Measurements from ENCODE around the gene CBLIF. TPM values are rescaled to one million over a fixed set of nuclear protein-coding genes. Genes with fewer than 3 reads are reported as not detected.
"Not testable (repeated sequence)": the region's sequence is repeated elsewhere in the genome, so short reads cannot be mapped to it uniquely, and the experiment has no call there.

Gene CBLIF
- polyA plus RNA-seq (2013, experiment 1 of 2; ENCODE audit: insufficient read length) = not detected
- polyA plus RNA-seq (2013, experiment 2 of 2; ENCODE audit: insufficient read length) = not detected

DNA sequence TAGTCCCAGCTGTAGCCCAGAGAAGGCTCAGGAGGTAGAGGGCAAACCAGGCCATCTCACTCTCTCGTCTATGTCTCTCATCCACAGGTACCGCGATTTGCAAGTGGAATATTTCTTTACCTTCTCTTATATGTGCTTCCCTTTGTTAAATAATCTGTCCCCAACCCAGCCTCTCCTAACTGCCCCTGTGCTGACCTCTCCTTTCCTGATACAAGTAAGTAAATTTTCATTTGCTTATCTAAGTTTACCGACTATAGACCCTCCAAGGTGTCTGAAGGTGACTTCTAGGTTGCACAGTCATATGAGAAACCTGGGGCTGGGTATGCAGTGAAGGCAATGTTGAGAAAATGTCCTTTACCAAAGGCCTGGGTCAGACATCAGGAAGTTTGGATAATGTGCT is at the start of gene CBLIF:
TSS of gene CBLIF (minus strand) at position 101 of the 400 bp plus-strand sequence. CDS start at position 55, 46 bp downstream.
- DNase-seq = no peak

DNA sequence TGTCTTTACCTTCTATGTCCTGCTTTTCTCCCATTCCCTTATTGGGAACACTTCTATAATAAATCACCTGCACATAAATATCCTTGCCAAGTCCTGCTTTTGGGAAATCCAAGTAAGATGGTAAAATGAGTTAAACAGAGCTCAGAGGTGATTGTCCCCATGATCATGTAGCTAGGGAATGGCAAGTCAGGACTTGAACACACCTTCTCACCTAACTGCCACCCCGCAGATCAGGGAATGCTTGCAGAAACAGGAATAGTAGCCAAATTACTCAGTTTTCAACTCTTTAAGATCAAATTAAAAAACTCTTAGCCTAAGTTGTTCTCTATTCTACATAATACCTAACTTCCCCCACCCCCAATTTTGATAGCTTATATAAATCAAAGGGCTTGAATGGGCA is 49.3 kb upstream of the CBLIF start:
- DNase-seq = no peak

DNA sequence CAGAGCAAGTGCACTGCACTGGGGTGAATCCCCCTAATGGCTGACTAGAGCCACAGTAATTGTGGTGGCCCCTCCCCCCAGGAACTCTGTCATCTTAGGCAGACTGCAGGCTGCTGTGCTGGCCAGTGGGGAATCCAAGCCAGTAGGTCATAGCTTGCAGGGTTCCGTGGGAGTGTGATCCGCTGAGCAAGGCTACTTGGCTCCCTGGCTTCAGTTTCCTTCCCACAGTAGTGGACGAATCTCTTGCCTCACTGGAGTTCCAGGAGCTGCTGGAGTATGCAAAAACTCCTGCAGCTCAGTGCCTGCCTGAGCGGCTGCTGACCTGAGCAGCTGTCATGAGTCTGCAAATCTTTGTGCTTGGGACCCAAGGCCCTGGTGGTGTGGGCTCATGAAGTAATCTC is 46.5 kb upstream of the CBLIF start:
- DNase-seq = no peak

DNA sequence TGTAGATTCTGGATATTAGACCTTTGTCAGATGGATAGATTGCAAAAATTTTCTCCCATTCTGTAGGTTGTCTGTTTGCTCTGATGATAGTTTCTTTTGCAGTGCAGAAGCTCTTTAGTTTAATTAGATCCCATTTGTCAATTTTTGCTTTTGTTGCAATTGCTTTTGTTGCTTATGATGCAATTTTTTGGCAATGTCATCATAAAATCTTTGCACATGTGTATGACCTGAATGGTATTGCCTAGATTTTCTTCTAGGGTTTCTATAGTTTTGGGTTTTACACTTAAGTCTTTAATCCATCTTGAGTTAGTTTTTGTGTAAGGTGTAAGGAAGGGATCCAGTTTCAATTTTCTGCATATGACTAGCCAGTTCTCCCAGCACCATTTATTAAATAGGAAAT is 41.9 kb upstream of the CBLIF start:
- not testable (repeated sequence) for DNase-seq

DNA sequence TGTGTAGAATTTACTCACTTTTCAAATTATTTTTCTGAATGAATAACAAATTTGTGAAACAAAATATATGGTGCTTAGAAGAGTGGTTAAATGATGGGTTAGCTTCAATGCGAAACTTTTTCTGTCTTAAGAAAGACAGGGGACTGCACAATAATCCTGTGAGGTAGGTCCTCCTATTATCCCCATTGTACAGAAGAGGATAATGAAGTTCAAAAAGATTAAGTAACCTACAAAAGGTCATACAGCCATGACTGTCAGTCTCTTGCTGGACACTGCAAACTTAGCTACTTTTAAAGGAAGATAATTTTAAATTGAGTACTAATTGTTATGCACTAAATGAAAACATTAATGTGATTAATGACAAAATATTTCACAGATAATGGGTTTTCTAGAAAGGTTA is 38.3 kb upstream of the CBLIF start:
- DNase-seq = no peak

DNA sequence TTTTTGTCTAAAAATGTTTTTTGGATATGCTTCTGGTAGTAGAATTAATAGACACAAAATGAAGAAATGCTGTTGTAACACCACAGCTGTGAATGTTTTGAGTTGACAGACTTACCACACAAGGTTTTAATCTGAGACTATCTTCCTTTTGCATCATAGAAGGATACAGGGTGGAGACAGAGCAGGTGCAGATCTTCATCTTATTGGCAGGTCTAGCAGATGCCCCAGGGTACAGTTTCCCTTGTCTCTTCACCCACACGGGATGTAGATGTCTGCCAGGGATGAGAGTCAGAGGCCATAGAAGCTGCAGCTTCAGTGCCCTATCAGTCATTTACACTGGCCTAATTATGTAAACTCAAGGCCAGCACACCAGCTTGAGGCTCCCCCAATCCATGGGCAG is 34.3 kb upstream of the CBLIF start:
- DNase-seq = no peak

DNA sequence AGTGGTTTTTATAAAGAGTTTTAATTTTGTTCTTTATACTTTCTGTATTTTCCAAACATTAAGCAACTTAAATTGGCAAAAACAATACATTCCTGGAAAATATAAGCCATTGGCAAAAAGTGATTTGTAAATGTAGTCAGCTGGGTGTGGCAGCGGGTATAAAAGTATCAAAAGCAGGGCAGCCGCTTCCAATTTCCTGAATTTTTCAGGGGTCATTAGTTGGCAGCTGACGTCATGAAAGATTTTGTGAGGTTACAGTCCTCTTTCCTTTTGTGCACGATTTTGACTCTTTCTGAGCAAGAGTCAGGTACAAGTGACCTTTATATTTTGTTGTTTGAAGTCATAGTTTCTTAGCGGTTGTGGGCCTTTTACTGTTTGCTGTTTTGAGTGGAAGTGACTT is 33.3 kb upstream of the CBLIF start, which contains the start of gene OOSP3:
TSS of gene OOSP3 (plus strand) at position 208 of the 400 bp plus-strand sequence. CDS start at position 235, 27 bp downstream.
- no peak for DNase-seq

DNA sequence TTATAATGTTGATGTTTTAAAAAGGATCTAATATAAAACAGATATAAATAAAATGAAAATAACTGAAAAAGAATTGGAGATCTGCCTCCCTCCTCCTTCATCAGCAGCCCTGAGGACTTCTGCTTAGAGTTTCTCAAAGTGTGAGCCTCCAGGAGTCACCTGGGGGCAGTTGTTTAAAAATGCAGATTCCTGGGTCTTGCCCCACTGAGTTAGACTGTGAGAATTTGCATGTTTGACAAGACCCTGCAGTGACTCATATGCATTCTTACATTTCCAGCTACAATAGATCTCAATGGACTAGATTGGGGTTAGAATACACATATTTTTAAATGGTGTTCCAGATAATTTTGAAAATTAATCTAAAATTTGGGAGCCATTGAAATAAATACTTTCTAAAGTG is 32.5 kb upstream of the CBLIF start:
- DNase-seq = no peak

DNA sequence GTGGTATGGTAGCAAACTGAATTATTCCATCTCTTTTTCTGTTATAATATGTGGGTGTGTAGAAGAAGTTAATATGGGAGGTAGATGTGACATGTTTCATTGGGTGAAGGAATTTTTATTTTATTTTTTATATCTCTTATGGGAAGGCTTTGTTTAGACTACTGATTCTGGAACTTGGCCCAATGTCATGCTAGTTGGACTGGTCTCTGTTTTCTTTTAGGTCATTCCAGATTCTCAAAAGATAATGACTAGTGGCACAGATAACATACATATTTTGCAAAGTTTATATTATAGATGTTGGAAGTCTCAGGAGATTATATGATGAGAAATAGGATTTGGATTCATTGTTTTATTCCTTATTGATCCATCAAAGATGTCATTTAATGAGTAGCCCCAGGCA is 32.0 kb upstream of the CBLIF start:
- DNase-seq = no peak

DNA sequence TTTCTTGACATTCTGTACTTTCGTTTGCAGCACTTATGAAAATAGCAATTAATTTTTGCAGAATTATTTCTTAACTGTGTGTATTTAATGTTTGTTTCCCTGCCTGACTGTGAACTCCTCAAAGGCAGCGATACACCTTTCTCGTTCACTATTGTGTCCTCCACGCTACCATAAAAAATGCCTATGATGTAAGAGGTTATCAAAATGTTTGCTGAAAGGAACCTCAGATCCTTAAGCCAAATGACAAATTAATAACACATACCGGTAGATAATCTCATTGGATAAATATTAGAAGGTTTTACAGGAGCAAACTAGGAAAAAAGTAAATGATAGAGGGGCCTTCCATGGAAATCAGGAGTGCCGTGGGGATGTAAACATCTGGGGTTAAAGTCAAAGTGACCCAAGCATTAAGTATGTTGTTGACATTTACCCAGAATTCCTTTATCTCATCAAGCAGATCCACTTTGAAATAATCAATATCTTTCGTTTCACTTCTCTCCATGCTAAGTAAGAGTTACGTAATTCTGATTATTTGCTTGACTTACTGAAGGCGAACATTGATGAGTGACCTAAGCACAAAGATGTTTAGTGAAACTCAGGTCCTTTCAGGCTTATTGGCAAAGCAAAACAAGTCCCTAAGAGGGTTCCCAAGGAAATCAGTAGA is 30.7 kb upstream of the CBLIF start:
- DNase-seq = no peak

DNA sequence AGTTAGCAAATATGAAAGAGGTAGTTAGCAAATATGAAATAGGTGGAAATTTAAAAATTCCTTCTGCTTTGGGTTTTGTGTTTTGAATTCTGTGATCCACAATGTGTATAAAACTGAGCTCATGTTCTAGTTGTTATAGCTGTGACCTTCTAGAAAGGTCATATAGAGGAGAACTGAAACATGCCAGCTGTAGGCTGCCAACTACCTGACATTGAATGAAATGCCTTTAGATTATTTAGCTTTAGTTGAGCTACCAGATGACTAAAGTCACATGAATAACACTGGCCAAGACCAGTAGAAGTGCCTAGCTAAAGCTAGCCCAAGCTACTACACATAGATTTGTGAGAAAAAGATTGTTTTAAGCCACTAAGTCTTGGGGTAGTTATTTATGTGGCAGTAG is 26.8 kb upstream of the CBLIF start:
- DNase-seq = no peak

DNA sequence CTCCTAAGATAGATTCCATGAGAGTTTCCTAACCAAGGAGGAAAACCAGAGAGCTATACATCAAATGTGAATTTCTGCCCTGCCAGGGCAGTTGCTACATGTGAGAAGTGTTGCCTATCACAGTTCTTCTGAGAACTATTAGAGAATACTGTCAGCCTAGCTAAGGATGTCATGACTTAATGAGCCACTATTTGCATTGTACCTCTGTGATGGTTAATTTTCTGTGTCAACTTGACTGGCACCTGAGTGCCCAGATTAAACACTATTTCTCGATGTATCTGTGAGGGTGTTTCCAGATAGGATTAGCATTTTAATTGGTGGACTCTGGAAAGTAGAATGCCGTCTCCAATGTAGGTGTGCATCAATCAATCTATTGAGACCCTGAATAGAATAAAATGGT is 22.6 kb upstream of the CBLIF start:
- no peak for DNase-seq

DNA sequence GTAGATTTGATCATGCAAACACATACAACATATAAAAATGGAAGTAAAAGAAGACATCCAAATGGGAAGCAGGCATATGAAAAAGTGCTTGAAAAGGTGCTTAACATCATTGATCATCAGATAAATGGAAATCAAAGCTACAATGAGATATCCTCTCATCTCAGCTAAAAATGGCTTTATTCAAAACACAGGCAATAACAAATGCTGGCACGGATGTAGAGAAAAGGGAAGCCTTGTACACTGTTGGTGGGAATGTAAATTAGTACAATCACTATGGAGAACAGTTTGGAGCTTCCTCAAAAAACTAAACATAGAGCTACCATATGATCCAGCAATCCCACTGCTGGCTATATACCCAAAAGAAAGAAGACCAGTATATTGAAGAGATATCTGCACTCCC is 21.5 kb upstream of the CBLIF start:
- no peak for DNase-seq

DNA sequence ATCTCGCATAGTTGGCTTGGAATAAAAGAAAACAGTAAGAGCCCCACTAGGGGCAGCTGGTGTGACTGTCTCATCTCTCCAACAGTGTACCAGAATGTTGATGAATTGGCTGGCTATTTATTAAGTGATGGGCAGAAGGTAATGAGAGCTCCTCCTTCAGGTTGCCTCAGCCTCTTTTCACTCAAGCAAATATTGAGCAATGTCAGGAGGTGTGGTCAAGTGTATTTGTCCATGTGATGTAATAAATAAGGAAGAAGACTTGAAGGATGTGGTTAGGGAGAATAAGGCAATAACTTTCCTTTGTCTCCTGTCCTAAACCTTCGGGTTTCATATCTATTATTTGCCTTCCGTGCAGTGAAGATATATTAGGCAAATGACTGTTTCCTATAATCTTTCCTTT is 21.1 kb upstream of the CBLIF start, which contains the start of gene TCN1:
TSS of gene TCN1 (minus strand) at position 91 of the 400 bp plus-strand sequence. CDS start at position 74, 17 bp downstream.
- DNase-seq = no peak

DNA sequence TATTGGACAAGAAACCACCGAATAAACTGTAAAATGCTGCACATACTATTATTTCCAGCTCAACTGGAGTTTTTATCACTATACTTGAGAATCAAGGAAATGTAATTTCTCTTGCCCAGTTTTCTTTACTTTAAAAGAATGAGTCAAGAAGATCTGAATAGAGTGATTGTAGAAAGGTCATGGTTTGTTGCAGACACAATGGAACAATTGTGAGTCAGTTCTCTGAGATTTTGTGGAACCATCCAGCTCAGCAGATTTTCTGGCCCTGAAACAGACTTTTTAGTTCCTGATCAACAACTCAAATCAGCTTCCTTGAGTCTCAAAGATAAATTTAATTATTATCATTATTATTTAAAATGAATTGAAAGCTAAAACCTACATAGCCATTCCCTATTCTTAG is 19.7 kb upstream of the CBLIF start:
- no peak for DNase-seq

DNA sequence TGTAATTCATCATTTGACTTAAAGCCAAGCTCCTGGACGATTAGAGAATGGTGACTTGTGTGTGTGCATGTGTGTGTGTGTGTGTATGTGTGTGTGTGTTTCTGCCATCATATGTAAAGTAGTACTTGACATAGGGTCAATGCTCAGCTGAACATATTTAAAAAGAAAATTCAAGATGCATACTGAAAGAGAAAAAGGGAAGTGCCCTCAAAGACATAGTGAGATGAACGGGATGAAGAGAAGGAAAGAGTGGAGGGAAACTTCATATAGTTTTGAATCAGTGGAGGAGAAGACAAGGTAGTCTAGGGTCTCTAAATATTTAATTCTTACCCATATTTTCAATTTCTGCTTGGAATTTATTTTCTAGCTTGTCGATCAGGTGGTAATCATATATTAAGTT is 17.0 kb upstream of the CBLIF start:
- no peak for DNase-seq

DNA sequence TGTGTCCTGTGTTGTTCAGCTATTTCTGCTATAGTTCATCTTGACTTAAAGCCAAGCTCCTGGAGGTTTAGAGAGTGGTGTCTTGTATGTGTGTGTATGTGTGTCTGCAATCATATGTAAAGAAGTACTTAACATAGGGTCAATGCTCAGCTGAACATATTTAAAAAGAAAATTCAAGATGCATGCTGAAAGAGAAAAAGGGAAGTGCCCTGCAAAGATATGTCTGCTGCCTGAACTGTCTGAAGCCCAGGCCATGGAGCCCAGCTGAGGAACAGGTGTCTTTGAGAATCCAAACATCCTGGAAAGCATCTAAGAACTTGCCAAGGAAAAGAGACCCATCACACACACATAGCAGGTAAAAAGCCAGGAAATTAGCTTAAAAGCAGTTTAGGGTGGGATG is 14.4 kb upstream of the CBLIF start:
- no peak for DNase-seq

DNA sequence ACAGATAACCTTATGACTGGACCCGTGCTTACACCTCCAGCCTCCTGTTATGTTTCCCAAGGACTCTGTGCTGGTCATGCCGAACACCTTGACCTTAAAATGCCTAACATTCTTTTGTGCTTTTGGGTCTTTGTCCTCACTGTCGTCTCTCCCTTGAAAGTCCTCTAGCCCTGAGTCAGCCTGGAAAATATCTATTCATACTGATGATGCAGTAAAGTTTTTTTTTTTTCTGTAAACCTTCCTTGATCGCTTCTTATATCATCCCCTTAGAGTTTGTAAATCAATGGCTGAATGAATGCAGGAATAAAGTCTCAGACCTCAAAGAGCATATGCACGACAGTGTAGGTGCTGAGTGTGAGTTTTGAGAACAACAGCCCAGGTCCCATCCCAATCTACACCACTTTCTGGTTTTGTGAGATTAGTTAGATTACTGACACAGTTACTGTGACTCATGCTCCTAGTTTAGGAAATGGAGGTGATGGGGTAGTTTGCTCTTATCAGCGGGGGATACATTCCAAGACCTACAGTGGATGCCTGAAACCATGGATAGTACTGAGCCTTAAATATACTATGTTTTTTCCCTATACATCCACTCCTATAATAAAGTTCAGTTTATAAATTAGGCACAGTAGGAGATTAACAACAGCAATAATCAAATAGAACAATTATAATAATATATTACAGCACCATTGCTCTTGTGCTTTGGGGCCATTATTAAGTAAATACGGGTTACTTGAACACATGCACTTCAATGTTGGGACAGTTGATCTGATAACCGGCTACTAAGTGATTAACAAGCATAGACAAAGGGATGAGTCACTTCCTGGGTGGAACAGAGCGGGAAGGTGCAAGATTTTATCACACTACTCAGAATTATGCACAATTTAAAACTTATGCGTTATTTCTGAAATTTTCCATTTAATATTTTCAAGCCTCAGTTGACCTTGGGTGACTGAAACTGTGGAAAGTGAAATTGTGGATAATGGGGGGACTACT is 12.4 kb upstream of the CBLIF start:
- DNase-seq = no peak

DNA sequence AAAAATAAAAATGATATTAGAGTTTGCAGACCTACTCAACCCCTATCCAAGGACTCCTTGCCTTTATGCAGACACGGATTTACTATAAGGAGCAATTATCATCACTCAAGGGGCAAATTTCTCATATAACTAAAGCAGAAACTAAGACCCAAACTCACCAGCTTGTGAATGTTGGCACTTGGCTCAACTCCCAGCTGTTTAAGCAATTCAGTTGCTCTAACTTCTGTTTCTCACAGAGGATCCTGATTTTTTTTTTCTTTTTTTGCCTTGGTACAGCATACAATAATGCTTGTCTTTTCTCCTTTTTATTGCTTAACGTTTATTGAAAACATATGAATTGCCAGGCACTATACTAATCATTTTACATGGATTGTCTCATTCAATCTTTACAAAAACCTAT is 9.6 kb upstream of the CBLIF start:
- DNase-seq = no peak

DNA sequence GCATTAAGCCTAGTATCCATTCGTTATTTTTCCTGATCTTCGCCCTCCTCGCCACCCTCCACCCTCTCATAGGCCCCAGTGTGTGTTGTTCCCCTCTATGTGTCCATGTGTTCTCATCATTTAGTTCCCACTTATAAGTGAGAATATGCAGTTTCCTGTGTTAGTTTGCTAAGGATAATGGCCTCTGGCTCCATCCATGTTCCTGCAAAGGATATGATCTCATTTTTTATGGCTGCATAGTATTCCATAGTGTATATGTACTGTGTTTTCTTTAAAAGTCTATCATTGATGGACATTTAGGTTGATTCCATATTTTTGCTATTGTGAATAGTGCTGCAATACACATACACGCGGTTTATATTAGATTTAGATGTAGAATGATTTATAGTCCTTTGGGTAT is 6.1 kb upstream of the CBLIF start:
- not testable (repeated sequence) for DNase-seq

DNA sequence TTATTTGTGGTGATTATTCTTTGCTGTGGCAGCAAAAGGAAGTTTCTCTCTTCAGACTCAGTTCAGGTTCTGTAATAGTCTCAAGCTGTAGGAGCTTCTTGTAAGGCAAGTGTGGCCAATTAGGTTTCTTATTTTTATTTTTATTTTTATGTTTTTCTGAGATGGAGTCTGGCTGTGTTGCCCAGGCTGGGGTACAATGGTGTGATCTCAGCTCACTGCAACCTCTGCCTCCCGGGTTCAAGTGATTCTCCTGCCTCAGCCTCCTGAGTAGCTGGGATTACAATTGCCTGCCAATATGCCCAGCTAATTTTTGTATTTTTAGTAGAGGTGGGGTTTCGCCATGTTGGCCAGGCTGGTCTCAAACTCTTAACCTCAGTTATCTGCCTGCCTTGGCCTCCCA is 4.3 kb upstream of the CBLIF start:
- not testable (repeated sequence) for DNase-seq

DNA sequence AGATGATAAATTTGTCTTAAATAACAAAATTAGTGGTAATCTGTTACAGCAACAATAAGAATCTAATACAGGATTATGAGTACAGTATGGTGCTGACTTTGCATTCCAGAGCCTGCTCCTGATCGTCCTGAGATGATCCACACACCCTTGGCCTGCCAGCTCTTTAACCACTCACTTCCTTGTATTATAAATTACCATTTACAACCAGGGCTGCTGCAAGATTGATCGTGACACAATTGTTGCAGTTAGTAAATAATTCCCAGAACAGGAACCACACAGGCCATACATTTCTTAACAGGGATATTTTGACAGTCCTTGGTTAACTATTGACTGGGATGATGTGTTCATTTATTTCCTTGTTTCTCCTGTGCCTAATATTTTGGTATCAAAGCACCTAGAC is 3.8 kb upstream of the CBLIF start:
- no peak for DNase-seq

DNA sequence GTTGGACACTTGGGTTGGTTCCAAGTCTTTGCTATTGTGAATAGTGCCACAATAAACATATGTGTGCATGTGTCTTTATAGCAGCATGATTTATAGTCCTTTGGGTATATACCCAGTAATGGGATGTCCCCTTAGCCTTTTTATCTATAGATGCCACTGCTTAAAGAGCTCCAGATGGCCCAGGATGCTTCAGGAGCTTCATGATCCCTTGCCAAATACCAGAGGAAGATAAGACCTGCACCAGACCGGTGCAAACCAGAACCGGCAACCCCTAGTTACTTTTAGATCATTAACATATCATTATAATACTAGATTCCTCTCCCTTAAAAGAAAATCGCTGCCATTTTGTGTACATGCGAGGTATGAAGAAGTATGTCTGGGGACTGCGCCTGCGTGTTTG is 3.1 kb upstream of the CBLIF start:
- DNase-seq = not testable (repeated sequence)

DNA sequence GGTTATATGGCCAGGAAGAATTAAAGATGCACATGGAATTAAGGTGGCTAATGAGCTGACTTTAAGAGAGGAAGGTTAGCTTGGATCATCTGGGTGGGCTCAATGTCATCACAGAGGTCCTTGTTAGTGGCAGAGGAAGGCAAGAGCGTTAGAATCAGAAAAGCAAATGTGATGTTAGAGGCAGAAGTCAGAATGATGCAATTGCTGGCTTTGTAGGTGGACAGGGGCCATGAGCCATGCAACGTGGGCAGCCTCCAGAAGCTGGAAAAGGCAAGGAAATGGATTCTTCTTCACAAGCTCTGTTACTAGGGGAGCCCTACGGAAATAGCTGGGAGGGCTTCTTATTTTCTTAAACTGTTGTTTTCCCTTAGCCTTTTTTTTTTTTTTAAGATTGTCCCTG is 2.3 kb upstream of the CBLIF start:
- no peak for DNase-seq
